CD4-positive, alpha-beta T cell (primary cell): ENCODE results near the gene SEC22C. TPM values are rescaled to one million over a fixed set of nuclear protein-coding genes. Genes with fewer than 3 reads are reported as not detected.

Experiments
- ATAC-seq: fragments of 200-7000 bp; cut with Tn5 transposase; one replicate; pipeline ENCODE4 v1.10.0; 2022; ENCODE audit warnings: mild to moderate bottlenecking; ENCODE audit not compliant: poor library complexity
- CTCF ChIA-PET: fragments of 350-600 bp; sonication (Branson Sonifier 250); formaldehyde crosslinking; loops from one replicate; lab custom pipeline; 2021; ENCODE audit warnings: antibody characterized with exemption, inconsistent platforms; lab: Charles Lee
- POLR2A ChIA-PET: fragments of 350-600 bp; sonication (Branson Sonifier 250); formaldehyde crosslinking; loops from one replicate; lab custom pipeline; 2021; ENCODE audit warnings: antibody characterized with exemption, inconsistent platforms; lab: Charles Lee
- DNase-seq, 14 experiments: peaks; one replicate each; pipeline ENCODE4 v3.0.0-alpha.2; 2013 to 2020; ENCODE audit warnings: mixed read lengths in 2 of 14
- H3K27ac ChIP-seq, 2 donors: one replicate each; pipeline versions ENCODE4 v1.5.1 to v1.7.0; 2013; ENCODE audit warnings: low read length in 2 of 2, low read depth in 1 of 2, mild to moderate bottlenecking in 1 of 2
- H3K27me3 ChIP-seq, 2 experiments: 1 replicate in 1 of 2; 2 replicates in 1 of 2; pipeline versions ENCODE4 v1.6.1 to v1.7.0; 2013; ENCODE audit warnings: low read length in 2 of 2, control low read depth in 1 of 2, mild to moderate bottlenecking in 1 of 2, moderate library complexity in 1 of 2; ENCODE audit not compliant: insufficient read depth in 2 of 2, control insufficient read depth in 1 of 2
- H3K36me3 ChIP-seq: one replicate; pipeline ENCODE4 v1.6.1; 2013; ENCODE audit warnings: low read length, control low read depth; ENCODE audit not compliant: insufficient read depth
- H3K4me1 ChIP-seq: one replicate; pipeline ENCODE4 v1.6.1; 2013; ENCODE audit warnings: low read length, control low read depth; ENCODE audit not compliant: insufficient read depth
- H3K4me3 ChIP-seq: one replicate; pipeline ENCODE4 v1.5.1; 2013; ENCODE audit warnings: mild to moderate bottlenecking, low read length, moderate library complexity
- H3K9me3 ChIP-seq, 2 experiments: 1 replicate in 1 of 2; 2 replicates in 1 of 2; pipeline versions ENCODE4 v1.6.1 to v1.7.0; 2013; ENCODE audit warnings: low read length in 2 of 2, mild to moderate bottlenecking in 2 of 2, control low read depth in 1 of 2, moderate library complexity in 1 of 2; ENCODE audit not compliant: control insufficient read depth in 1 of 2, insufficient read depth in 1 of 2
- H3K27ac Mint-ChIP-seq: one replicate; pipeline ENCODE4 v1.8.0; 2020; ENCODE audit warnings: mixed read lengths
- H3K27me3 Mint-ChIP-seq: one replicate; pipeline ENCODE4 v1.8.0; 2021; ENCODE audit warnings: mixed read lengths
- H3K36me3 Mint-ChIP-seq: one replicate; pipeline ENCODE4 v1.8.0; 2021; ENCODE audit warnings: low read depth, mixed read lengths
- H3K4me1 Mint-ChIP-seq: one replicate; pipeline ENCODE4 v1.8.0; 2021; ENCODE audit warnings: low read depth, mixed read lengths
- H3K4me3 Mint-ChIP-seq: one replicate; pipeline ENCODE4 v1.8.0; 2020; ENCODE audit warnings: mild to moderate bottlenecking, mixed read lengths
- H3K9me3 Mint-ChIP-seq: one replicate; pipeline ENCODE4 v1.8.0; 2020; ENCODE audit warnings: mixed read lengths
- intact Hi-C, 2 experiments: fragments of 100-400 bp; cut with DNase I in 1 of 2; cut with micrococcal nuclease in 1 of 2; formaldehyde crosslinking; loops; one replicate each; pipeline versions ENCODE4 v1.15.1 to v1.9.0; 2023 to 2025; cut with DNase I, micrococcal nuclease
- total RNA-seq, 174 experiments: library from RNA in 2 of 174; stranded (reverse) in 2 of 174; gene quantifications; one replicate each; pipeline ENCODE4 v1.2.3 and lab custom pipeline; 2021 to 2026
- TF ChIP-seq, protein P1 (sequence below): fragments of 200-600 bp; IDR thresholded peaks from one replicate; pipeline ENCODE4 v1.8.0; 2022; ENCODE audit warnings: antibody characterized with exemption, mild to moderate bottlenecking

The SEC22C gene
- total RNA-seq, 2 experiments from 2014 or later = 73.6 to 75.4 TPM

DNA sequence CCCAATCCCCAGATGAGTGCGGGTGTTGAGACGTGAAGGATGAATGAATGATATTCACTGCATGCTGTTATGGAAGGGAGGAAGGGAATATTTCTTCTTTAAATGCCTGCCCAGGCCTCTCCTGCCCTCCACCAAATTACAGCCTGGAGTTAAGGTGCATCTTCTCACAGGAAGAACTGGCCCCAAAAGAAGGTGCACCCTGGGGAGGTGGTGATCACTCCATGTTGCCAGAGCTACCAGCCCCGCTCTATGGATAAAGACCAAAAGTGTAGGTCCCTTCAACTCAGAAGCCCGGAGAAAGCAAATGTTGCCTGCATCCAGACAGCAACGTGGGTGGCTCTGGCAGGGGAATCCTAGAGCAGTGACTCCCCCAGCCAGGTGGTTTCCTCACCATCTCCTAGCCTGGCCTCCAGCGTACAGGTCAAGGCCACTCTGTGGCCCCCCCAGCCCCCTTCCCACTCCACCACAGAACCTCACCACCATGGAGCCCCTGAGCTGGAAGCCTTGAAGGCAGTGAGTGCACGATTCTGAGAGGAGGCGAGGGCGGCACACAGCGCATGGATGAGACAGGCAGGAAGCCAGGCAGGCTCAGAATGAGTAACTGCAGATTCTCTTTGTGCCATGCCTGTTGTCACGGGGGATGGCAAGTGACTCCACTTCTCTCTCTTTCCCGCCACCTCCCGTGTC is 82.8 kb downstream of the SEC22C start:
- no peaks in the 10 kb centered on the region for H3K9me3 Mint-ChIP-seq
- ATAC-seq (no peak), DNase-seq (peak in 2 of 14 experiments; percentile 7 to 21)
- POLR2A ChIA-PET = no interaction called here
- peak overlapping the region; percentile 57 for H3K4me3 Mint-ChIP-seq
- peaks cover 28% of the 10 kb centered on the region for H3K4me1 Mint-ChIP-seq
- Histone ChIP-seq H3K4me1 (peaks cover 25% of the 10 kb centered on the region), H3K27me3 (peaks cover 10 to 16% of the 10 kb centered on the region in 2 experiments), H3K4me3 (no peak overlapping the region), H3K27ac (no peak overlapping the region), H3K9me3 (no peaks in the 10 kb centered on the region), H3K36me3 (no peaks in the 10 kb centered on the region)
- CTCF ChIA-PET = no interaction called here
- H3K36me3 Mint-ChIP-seq = peaks cover under 1% of the 10 kb centered on the region
- H3K27ac Mint-ChIP-seq = no peak overlapping the region
- TF ChIP-seq, protein P1, sequence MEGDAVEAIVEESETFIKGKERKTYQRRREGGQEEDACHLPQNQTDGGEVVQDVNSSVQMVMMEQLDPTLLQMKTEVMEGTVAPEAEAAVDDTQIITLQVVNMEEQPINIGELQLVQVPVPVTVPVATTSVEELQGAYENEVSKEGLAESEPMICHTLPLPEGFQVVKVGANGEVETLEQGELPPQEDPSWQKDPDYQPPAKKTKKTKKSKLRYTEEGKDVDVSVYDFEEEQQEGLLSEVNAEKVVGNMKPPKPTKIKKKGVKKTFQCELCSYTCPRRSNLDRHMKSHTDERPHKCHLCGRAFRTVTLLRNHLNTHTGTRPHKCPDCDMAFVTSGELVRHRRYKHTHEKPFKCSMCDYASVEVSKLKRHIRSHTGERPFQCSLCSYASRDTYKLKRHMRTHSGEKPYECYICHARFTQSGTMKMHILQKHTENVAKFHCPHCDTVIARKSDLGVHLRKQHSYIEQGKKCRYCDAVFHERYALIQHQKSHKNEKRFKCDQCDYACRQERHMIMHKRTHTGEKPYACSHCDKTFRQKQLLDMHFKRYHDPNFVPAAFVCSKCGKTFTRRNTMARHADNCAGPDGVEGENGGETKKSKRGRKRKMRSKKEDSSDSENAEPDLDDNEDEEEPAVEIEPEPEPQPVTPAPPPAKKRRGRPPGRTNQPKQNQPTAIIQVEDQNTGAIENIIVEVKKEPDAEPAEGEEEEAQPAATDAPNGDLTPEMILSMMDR = no peak
- intact Hi-C loops = no loop called here
- peaks cover 22% of the 10 kb centered on the region for H3K27me3 Mint-ChIP-seq

GRCh38 chr3:42498034-42498433 is 83.7 kb downstream of the SEC22C start:
- peaks cover 19% of the 10 kb centered on the region for H3K4me1 Mint-ChIP-seq
- no peak overlapping the region for H3K27ac Mint-ChIP-seq
- intact Hi-C loops = no loop called here
- Histone ChIP-seq H3K4me1 (peaks cover 16% of the 10 kb centered on the region), H3K36me3 (no peaks in the 10 kb centered on the region), H3K27me3 (peaks cover 10 to 16% of the 10 kb centered on the region in 2 experiments), H3K27ac (no peak overlapping the region), H3K4me3 (no peak overlapping the region), H3K9me3 (no peaks in the 10 kb centered on the region)
- TF ChIP-seq, protein P1 = no peak
- ChIA-PET POLR2A (no interaction called here), CTCF (no interaction called here)
- ATAC-seq (no peak), DNase-seq (peak in 1 of 14 experiments; percentile 1)
- H3K36me3 Mint-ChIP-seq = no peaks in the 10 kb centered on the region
- H3K9me3 Mint-ChIP-seq = no peaks in the 10 kb centered on the region
- peaks cover 22% of the 10 kb centered on the region for H3K27me3 Mint-ChIP-seq
- H3K4me3 Mint-ChIP-seq = no peak overlapping the region

Other genes starting within 250 kb of the SEC22C start
- gene LYZL4, start 171.4 kb downstream of the SEC22C start, total RNA-seq = not detected
- 10 to 100 TPM; 66.8 to 67.6 TPM for gene VIPR1, start 79.3 kb downstream of the SEC22C start, total RNA-seq
- 10 to 100 TPM; 47.2 to 53.6 TPM for gene SS18L2, start 8.9 kb upstream of the SEC22C start, total RNA-seq
- gene NKTR, start 18.7 kb upstream of the SEC22C start, total RNA-seq = 100 to 1,000 TPM; 236 to 249 TPM
- under 1 TPM; 0.47 to 0.80 TPM for gene ZBTB47, start 71.7 kb upstream of the SEC22C start, total RNA-seq
- gene KLHL40, start 103.6 kb upstream of the SEC22C start, total RNA-seq = not detected
- not detected for gene HHATL, start 120.8 kb upstream of the SEC22C start, total RNA-seq
- gene CCDC13, start 191.3 kb upstream of the SEC22C start, total RNA-seq = under 1 TPM in 1 of 2 experiments, not detected in 1; 0.38 TPM
- gene HIGD1A, start 222.5 kb upstream of the SEC22C start, total RNA-seq = 10 to 100 TPM in 1 of 2 experiments, 1 to 10 TPM in 1; 9.3 to 11.3 TPM
- under 1 TPM in 1 of 2 experiments, not detected in 1; 0.42 TPM for gene ACKR2, start 227.5 kb upstream of the SEC22C start, total RNA-seq